ENCODE measurements around the gene CDC45.
"Not testable (repeated sequence)": the region's sequence is repeated elsewhere in the genome, so short reads cannot be mapped to it uniquely, and the experiment has no call there.

CDC45 gene, protein sequence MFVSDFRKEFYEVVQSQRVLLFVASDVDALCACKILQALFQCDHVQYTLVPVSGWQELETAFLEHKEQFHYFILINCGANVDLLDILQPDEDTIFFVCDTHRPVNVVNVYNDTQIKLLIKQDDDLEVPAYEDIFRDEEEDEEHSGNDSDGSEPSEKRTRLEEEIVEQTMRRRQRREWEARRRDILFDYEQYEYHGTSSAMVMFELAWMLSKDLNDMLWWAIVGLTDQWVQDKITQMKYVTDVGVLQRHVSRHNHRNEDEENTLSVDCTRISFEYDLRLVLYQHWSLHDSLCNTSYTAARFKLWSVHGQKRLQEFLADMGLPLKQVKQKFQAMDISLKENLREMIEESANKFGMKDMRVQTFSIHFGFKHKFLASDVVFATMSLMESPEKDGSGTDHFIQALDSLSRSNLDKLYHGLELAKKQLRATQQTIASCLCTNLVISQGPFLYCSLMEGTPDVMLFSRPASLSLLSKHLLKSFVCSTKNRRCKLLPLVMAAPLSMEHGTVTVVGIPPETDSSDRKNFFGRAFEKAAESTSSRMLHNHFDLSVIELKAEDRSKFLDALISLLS

DNA sequence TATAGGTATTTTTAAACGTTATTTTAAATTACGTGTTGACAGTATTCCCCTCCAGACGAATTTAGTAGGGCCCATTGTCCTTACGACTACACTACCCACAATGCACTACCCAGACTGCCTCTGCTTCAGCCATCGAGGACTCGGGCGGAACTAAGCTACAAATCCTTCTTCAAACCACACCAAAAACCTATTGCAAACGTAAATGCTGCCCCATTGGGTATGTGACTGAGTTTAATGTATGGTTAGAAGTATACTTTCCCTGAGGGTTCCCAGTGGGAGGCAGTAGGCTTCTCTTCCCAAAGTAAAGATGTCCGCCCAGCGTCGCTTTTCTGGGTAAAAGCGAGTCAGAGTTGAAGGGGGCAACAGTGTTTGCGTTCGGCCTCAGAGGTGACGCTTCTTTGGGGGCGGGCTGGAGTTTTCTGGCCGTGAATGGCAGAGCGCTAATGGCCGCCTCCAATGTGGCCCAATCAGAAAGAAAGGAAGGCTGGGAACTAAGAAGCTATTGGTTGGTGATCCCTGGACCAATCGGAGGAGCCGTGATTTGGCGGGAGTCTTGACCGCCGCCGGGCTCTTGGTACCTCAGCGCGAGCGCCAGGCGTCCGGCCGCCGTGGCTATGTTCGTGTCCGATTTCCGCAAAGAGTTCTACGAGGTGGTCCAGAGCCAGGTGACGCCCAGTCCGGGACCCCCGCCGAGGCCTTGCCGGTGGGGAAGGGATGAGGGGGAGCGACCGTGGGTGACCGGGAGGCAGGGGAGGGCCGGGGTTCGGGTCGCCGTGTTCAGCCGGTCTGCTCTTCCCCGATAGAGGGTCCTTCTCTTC lies at the start of gene CDC45:
TSS of gene CDC45 (plus strand) at position 566 of the 818 bp plus-strand sequence. CDS start at position 615, 49 bp downstream.
- DNase-seq = peak; percentile 98

DNA sequence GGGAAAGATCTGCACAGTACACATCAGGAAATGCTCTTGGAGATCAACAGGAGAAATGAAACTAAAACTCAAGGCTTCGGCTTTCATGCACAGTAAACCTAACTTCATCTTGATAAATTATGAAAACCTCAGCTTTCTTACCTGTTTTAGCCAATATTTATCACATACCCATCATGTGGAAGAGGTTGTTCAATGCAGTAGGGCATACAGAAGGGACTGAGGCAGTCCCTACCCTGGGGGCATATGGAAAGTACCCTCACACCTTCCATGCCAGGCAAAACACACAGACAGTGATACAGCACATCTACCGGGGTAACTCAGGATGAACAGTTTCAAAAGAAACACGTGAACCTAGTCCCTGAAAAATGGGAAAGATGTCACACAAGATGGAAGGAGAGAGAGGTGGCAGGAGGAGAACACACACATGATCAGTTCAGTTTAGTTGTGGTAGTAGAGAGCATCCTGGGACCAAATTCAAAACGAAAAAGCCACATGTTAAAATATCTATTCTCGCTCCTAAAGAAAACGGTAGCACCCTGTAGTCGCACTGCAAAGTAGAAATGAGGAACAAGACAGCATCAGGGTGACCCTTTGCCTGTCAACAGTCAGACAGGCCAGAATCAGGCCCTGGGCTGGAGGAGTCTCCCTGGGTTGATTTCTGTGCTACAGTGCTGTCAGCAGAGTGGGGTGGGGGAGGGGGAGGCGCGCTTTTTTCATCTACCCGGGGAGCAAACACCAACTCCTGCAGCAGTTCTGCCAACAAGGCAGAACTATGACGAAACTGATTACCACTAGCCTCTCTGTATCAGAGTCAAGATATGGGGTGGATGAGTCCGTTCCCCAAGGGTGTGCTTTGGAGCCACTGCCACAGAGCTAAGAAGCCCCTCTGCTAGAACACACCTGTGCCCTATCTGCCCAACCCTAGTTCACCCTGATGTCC lies 49.5 kb upstream of the CDC45 start:
- peak; percentile 44 to 48 for DNase-seq

DNA sequence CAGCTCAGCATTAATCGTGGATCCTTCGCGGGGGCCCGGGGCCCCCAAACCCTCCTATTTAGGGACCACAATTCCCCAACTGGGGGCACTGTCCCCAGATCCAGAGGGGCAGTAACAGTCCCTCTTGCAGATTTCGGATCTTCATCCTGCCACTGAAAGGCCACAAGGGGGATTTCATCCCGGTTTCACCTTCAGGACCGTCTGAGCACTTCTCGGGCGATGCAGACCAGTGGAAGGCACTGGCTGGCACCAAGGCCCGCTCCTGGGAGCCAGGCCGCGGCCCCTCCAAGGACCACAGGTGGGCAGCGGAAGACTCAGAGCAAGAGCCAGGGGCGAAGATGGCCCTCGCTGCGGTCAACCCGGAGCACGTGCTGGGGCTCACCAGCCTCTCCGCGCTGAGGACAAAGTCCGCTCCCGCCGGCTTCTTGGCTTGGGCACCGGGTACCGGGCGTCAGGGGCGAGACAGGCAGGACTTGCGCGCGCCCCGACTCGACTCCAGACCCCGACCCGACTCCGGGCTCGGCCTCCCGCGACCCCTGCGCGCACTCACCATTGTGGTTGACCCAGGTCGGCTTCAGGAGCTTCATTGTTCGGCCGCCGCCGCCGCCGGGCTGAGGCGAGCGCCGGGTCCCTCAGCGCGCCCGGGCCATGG lies 48.7 kb upstream of the CDC45 start:
- DNase-seq = no peak

DNA sequence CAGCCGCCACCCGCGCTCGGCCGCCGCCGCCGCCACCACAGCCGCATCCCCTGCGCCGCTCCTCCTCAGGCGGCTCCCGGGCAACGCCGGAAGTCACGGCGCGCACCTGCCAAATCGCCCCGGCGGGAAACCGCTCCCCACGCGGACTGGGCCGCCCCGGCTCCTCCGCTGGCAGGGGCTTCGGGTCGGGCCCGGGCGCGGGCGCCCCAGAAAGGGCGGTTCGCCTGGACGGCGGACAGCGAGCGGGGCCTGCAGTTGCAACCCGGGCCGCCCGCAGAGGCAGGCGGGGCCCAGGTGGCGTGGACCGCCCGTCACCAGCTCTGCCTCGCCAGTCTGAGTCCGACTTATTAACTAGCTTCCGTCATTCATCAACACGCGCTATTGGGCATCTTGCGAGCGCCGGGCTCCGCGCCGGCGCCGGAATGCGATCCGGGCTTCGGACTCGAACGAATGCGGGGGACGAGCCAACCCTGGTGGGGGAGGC lies 48.0 kb upstream of the CDC45 start, which contains the start of gene HIRA:
TSS of gene HIRA (minus strand) at position 85 of the 484 bp plus-strand sequence. CDS start 257 bp downstream, outside the sequence.
- DNase-seq = peak; percentile 67 to 89

DNA sequence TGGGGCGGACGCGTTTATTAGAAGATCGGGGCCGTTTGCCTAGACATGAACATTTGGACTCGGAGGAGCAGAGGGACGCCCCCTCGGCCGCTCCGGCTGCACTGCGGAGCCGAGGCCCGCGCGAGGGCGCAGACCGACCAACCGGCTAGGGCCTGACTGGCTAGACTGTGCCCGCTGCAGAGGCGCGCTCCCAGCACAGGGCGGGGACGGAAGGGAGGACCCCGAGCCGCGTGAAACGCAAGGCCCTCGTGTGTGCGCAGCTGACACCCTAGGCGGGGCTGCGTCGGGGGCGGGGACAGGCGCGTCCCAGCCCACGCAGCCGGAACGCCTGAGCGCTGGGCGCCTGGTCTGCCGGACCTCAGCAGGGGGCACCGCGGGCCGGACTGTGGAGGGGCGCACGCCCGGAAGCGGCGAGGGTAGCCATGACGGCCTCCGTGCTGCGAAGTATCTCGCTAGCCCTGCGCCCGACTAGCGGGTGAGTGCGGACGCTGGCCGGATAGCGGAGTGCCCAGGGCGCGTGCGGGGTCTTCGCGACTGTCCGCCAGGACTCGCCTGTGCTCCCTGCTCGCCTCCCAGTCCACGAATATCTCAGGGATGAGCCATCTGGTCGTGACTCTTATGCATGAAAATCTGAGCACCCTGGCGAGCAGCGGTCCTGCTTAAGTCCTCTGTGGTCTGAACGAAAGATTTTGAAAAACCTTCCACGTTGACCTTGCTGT lies 47.4 kb upstream of the CDC45 start, which contains the start of gene MRPL40:
TSS of gene MRPL40 (plus strand) at position 413 of the 719 bp plus-strand sequence. CDS start at position 423, 10 bp downstream.
- DNase-seq = peak; percentile 94 to 97

DNA sequence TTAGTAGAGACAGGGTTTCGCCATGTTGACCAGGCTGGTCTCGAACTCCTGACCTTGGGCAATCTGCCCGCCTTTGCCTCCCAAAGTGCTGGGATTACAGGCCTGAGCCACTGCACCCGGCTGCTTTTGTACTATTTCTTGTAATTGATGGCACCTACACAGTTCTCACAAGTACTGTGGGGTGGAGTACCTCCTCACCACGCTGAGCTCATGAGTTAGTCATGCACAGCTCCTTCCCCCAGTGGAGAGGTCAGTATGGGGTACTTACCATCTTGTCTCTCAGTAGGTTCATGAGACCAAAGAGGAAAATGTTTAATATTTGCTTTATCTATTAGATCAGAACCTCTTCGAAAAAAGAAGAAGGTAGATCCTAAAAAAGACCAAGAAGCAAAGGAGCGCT lies 45.3 kb upstream of the CDC45 start:
- DNase-seq = no peak

DNA sequence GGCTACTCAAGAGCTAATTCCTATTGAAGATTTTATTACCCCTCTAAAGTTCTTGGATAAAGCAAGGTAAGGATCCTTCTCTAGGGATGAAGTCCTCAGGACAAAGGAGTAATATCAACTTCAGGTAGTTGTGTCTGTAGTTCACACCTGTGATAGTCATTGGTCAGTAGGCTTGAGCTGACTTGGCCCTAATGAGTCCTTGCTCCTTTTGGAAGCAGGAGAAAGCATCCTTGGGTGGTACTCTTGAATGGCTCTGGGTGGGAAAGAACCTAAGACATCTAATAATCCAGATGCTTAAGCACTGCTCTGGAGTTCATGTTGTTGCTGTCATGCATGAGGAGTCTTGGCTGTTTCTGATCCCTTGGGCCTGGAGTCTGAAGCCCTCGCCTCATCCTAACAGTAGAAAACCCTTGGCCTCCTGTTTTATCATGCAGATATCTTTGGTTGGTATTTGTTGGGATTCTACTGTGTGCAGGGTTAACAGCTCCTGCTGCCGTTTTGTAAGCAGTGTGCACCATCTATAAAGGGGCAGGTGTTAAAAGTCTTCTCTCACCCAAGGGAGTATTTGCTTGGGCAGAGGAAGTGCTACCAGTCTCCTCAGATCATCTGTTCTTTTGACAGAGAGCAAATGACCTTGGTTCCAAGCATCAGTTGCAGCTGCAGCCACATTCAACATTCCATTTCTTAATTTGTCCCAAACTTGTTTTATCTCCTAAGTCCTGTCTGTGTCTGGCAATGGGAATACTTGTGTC lies 44.7 kb upstream of the CDC45 start:
- no peak for DNase-seq

DNA sequence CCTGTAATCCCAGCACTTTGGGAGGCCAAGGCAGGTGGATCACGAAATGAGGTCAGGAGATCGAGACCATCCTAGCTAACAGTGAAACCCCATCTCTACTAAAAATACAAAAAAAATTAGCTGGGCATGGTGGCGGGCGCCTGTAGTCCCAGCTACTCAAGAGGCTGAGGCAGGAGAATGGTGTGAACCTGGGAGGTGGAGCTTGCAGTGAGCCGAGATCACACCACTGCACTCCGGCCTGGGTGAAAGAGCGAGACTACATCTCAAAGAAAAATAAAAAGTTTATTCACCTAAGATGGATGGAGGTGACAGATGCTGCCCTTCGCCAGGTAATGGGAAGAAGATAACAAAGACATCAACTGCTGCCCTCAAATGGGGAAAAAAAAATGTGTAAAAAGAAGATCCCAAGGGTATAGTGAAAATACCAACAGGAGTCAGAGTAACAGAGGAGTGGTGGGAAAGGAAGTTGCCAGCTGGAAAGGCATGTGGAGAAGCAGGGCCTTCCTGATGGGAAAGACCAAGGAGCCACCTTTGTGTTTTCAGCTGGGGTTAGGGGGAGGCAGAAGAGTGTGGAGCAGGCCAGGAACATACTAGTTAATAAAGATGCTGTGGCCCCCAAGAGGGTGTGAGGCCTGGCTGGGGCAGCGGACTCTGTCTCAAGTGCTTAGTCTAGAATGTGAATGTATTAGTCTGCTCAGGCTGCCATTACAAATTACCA lies 43.1 kb upstream of the CDC45 start:
- not testable (repeated sequence) for DNase-seq

DNA sequence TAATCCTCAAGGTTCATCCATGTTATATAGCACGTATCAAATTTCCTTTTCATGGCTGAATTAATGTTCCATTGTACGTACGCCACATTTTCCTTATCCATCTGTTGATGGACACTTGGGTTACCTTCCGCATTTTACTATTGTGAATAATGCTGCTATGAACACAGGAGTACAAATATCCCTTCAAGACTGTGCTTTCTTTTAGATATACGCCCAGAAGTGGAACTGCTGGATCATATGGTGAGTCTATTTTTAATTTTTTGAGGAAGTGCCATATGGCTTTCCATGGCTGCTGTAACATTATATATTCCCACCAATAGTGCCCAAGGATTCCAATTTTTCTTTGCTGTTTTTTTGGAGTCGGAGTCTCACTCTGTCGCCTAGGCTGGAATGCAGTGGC lies 41.4 kb upstream of the CDC45 start:
- peak in 1 of 2 donors; percentile 25 for DNase-seq

DNA sequence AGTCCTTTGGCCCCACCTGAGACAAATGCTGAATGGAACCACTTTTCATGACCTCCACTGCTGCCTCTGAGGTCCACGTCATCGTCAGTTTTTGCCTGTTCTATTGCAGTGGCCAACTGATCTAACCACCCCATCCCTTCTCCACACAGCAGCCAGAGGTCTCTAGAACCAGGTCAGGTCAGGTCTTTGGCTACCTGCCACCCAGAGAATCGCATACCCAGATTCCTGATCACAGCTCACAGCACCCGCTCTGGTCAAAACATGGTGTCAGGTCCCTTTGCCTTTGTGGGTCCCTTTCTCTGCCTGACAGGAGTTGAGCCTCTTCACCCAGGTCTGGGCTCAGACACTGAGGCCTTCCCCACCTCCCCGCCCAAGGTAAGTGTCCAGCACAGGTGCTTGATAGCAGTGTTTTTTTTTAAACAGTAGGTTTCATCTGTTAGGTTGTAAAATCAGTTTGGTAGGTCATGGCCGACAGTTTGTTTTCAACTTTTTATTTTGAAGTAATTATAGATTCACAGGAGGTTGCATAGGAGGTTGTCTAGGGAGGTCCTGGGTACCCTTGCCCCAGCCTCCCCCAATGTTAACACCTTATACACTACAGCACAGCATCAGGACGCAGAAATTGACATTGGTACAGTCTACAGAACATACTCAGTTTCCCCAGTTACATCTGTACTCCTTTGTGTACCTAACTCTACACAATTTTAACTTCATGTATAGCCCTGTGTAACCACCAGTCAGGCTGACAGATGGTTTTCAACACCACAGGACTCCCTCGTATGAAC lies 39.1 kb upstream of the CDC45 start:
- DNase-seq = no peak

DNA sequence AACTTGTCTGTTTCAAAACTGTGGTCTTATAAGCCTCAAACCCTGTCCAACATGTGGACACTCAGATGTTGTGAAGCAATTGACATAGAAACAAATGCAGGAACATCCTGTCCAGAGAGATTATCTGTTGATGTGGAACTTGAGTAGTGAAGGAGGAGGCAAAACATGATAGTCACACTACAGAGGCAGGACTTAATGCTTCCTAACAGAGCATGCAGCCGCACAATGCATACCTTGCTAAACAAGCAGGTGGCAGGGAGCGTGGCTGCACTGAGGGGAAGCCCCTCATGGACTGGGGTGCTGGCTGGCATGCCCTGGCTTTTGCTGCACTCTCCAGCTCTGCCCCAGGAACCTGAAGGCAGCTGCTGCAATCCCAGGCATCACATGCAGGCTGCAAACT lies 37.6 kb upstream of the CDC45 start:
- no peak for DNase-seq

DNA sequence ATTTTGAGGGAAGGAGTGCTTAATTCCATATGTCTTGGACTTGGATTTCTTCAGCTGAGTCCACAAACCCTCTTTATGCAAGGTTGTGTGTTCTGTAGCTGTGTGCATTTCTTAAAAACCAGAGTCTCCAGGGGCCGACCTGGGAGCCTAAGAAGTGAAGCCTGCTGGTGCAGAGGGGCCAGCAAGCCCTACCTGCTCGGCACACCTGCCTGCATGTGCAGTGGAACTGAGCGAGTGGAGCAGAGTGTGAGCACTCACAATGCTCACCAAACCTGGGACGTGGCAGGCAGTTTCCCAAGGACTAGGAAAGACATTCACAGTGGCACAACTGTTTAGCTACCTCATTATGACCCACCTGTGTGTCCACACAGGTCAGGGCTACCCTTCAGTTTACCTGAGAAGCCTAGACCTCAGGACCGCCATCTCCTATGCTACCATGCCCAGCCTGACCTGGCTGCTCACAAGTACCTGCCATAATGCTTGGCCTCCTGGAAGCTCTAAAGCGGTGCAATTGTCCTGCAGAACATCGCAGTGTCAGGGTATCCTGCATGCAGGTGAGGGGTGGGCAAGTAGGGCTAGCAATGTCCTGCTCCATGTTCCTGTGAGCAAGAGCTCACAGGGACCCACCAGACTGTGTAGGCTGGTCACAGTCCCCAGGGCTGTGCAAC lies 36.0 kb upstream of the CDC45 start:
- no peak for DNase-seq

DNA sequence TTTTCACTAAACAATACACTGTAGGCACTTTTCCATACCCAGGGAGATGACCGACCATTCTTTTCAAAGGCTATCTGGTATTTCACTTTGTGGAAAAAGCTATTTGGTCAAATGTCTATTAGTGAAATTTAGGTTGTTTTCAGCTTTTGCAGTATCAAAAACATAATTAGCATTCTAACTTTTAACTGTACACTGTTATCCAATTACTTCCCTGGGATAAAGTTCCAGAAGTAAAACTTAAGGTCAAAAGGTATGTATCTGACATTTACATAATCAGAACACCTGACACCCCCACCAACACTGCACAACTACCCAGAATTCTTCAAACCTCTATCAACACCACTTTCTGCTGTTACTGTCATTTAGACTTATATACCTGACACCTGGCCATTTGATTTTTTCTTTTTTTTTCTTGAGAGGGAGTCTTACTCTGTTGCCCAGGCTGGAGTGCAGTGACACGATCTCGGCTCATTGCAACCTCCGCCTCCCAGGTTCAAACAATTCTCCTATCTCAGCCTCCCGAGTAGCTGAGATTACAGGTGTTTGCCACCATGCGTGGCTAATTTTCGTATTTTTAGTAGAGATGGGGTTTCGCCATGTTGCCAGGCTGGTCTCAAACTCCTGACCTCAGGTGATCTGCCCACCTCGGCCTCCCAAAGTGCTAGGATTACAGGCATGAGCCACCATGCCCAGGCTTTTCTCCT lies 34.3 kb upstream of the CDC45 start:
- not testable (repeated sequence) for DNase-seq

DNA sequence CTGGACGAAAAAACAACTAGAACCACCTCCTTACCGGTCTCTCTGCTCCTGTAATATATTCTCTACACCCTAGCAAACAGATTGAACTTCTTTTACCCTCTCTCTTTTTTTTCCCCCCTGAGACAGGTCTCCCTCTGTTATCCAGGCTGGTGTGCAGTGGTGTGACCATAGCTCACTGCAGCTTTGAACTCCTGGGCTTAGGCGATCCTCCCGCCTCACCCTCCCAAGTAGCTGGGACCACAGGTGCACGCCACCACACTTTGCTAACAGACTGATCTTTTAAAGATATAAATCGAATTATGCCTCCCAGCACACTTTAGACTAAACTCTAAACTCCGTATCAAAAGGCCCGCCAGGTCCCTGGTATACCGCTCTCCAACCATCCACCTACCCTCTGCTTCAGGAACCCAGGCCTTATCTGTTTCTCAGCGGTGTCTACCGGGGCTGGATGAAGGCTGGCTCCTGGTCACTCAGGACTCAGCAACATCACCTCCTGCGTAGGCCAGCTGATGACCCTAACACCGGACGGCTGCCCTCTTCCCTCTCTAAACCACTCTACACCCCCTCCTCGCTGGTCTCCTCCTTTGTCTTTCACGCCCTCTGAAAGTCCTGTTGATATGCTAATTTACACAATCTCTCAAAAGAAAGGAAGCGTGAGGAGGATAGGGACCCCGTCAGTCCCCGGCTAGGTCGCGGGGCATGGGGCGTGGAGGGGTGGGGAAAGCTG lies 33.0 kb upstream of the CDC45 start:
- DNase-seq = no peak

DNA sequence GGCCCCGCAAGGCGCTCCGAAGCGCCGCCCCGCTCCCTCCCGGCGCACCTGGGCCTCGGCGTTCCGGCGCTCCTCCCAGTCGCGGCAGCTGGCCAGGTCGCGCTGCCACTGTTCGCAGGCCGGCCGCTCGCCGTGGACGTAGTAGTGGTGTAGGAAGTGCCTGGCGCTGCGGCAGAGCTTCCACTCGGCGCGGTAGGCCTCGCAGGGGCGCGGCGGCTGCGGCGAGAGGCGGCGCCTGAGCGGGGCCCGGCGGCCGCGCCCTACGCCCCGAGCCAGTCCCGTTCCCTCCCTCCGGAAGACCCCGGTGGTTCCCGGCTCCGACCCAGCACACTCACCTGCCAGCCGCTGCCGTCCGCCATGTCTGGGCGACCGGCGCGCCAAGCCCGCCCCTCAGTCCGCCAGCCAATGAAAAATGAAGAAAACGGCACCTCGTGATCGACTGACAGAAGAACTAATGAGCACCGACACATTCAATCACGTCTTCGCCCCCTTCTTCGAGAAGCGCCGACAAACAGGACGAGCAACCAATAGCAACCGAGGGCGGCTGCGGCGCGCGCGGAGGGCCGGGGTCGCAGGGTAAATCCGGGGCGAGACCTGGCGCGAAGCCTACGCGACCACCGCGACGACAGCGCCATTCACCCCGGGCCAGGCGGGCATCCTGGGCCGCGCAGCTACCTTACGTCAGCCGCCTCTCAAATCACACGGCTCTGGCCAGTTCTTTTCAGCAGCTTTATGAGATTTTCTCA lies 32.2 kb upstream of the CDC45 start, which contains the start of gene C22orf39:
TSS of gene C22orf39 (minus strand) at position 382 of the 746 bp plus-strand sequence. CDS start at position 359, 23 bp downstream.
- DNase-seq = peak; percentile 86 to 88

All from inflammatory macrophage treated with lipopolysaccharide for 1 hour (primary cell).